ENCODE data around the gene CSNK1G3. TPM values are rescaled to one million over a fixed set of nuclear protein-coding genes. Genes with fewer than 3 reads are reported as not detected.

Gene CSNK1G3
- total RNA-seq, 4 donors from 2014 or later = 43.5 to 60.0 (median 53.2) TPM

GRCh38 chr5:123639244-123639643, 127.3 kb downstream of the CSNK1G3 start:
- intact Hi-C loops (cut with DNase I) = no loop called here
- TF ChIP-seq POLR2A (IDR thresholded peaks at IDR 0.05) (no peak), CTCF (IDR thresholded peaks at IDR 0.05) (no peak)

GRCh38 chr5:123645024-123645603, 133.1 kb downstream of the CSNK1G3 start:
- H3K27ac ChIP-seq = no peak overlapping the region
- H3K4me3 ChIP-seq (replicated peaks in 1 of 3) = no peak overlapping the region
- DNase-seq = no peak
- H3K9me3 ChIP-seq = no peaks in the 10 kb centered on the region
- intact Hi-C loops (cut with DNase I) = no loop called here
- no peaks in the 10 kb centered on the region for H3K4me1 ChIP-seq
- no peak for TF ChIP-seq POLR2A (IDR thresholded peaks at IDR 0.05)
- no peak for TF ChIP-seq CTCF (IDR thresholded peaks at IDR 0.05)
- no peaks in the 10 kb centered on the region for H3K36me3 ChIP-seq
- 69 to 73% methylated on average over 1 of the region's 1 CpG for WGBS, 2 donors
- no peaks in the 10 kb centered on the region for H3K27me3 ChIP-seq

More at GRCh38 chr5:123639244-123639643, 127.3 kb downstream of the CSNK1G3 start:
- H3K36me3 ChIP-seq = no peaks in the 10 kb centered on the region
- H3K4me3 ChIP-seq (replicated peaks in 1 of 3) = no peak overlapping the region
- no peaks in the 10 kb centered on the region for H3K9me3 ChIP-seq
- H3K27me3 ChIP-seq = no peaks in the 10 kb centered on the region
- no peak for DNase-seq
- no peaks in the 10 kb centered on the region for H3K4me1 ChIP-seq
- 92 to 95% methylated on average over 2 of the region's 2 CpGs for WGBS, 2 donors
- no peak overlapping the region for H3K27ac ChIP-seq

- Histone ChIP-seq H3K27me3 (no peaks in the 10 kb centered on the region), H3K36me3 (no peaks in the 10 kb centered on the region), H3K9me3 (no peaks in the 10 kb centered on the region), H3K4me3 (replicated peaks in 1 of 3) (no peak overlapping the region), H3K27ac (no peak overlapping the region), H3K4me1 (no peaks in the 10 kb centered on the region)
- intact Hi-C loops (cut with DNase I) = no loop called here
- 90 to 92% methylated on average over 1 of the region's 1 CpG for WGBS, 2 donors
- TF ChIP-seq POLR2A (IDR thresholded peaks at IDR 0.05) (no peak), CTCF (IDR thresholded peaks at IDR 0.05) (no peak)
- no peak for DNase-seq
Observed at GRCh38 chr5:123647066-123647465, 135.1 kb downstream of the CSNK1G3 start.

GRCh38 chr5:123651234-123651633, 139.3 kb downstream of the CSNK1G3 start:
- intact Hi-C loops (cut with DNase I) = no loop called here
- no peak overlapping the region for H3K4me3 ChIP-seq (replicated peaks in 1 of 3)
- DNase-seq = no peak
- no peaks in the 10 kb centered on the region for H3K36me3 ChIP-seq
- H3K27ac ChIP-seq = no peak overlapping the region
- no peaks in the 10 kb centered on the region for H3K27me3 ChIP-seq
- 88 to 92% methylated on average over 4 of the region's 4 CpGs for WGBS, 2 donors
- no peaks in the 10 kb centered on the region for H3K4me1 ChIP-seq
- TF ChIP-seq POLR2A (IDR thresholded peaks at IDR 0.05) = no peak
- no peak for TF ChIP-seq CTCF (IDR thresholded peaks at IDR 0.05)
- no peaks in the 10 kb centered on the region for H3K9me3 ChIP-seq

- WGBS, 2 donors = 33 to 53% methylated on average over 2 of the region's 2 CpGs
- no peaks in the 10 kb centered on the region for H3K9me3 ChIP-seq
- H3K36me3 ChIP-seq = no peaks in the 10 kb centered on the region
- no peak overlapping the region for H3K4me3 ChIP-seq (replicated peaks in 1 of 3)
- peak overlapping the region; percentile 15 to 49 (median 27) for H3K27ac ChIP-seq
- H3K4me1 ChIP-seq = peaks cover 26 to 27% of the 10 kb centered on the region in 2 donors
- peak in 1 of 2 donors; percentile 18 for DNase-seq
- H3K27me3 ChIP-seq = no peaks in the 10 kb centered on the region
- TF ChIP-seq POLR2A (IDR thresholded peaks at IDR 0.05) (no peak), CTCF (IDR thresholded peaks at IDR 0.05) (no peak)
- intact Hi-C loops (cut with DNase I) = no loop called here
Observed at GRCh38 chr5:123659011-123659410, 147.0 kb downstream of the CSNK1G3 start.
